Peyer's patch (tissue), 4 donors: Measurements from ENCODE around the gene NSL1. TPM values are rescaled to one million over a fixed set of nuclear protein-coding genes. Genes with fewer than 3 reads are reported as not detected.
"Not testable (repeated sequence)": the region's sequence is repeated elsewhere in the genome, so short reads cannot be mapped to it uniquely, and the experiment has no call there.

Experiments
- DNase-seq, 3 donors: peaks; one replicate each; pipeline ENCODE4 v3.0.0-alpha.2; 2017 to 2019
- H3K27ac ChIP-seq, 4 donors: fragments of 200-600 bp; sonication (generic); one replicate each; pipeline ENCODE4 v1.5.1; 2016 to 2019
- H3K27me3 ChIP-seq, 2 donors: fragments of 200-600 bp; sonication (generic); one replicate each; pipeline ENCODE4 v1.5.1; 2019
- H3K36me3 ChIP-seq, 3 donors: fragments of 200-600 bp; sonication (generic); one replicate each; pipeline ENCODE4 v1.5.1; 2016 to 2019
- H3K4me1 ChIP-seq, 4 donors: fragments of 200-600 bp; sonication (generic); one replicate each; pipeline ENCODE4 v1.5.1; 2016 to 2019
- H3K4me3 ChIP-seq, 4 donors: fragments of 200-600 bp; sonication (generic); 1 replicate in 3 of 4; 2 replicates in 1 of 4; pipeline ENCODE4 v1.5.1; 2016 to 2019; ENCODE audit warnings: mild to moderate bottlenecking in 1 of 4
- H3K9me3 ChIP-seq, 4 donors: fragments of 200-600 bp; sonication (generic); one replicate each; pipeline ENCODE4 v1.5.1; 2016 to 2019; ENCODE audit warnings: mild to moderate bottlenecking in 1 of 4
- POLR2A ChIP-seq, 2 donors: fragments of 450-650 bp; IDR thresholded peaks; one replicate each; pipeline ENCODE4 v1.5.1; 2017; ENCODE audit warnings: antibody characterized with exemption in 2 of 2, mild to moderate bottlenecking in 2 of 2, moderate library complexity in 2 of 2
- total RNA-seq, 4 donors: library from RNA; depleted of rRNA; stranded (reverse); fragments of >200 nt; gene quantifications; one replicate each; pipeline ENCODE4 v1.1.0, GENCODE V29; 2016
- TF ChIP-seq, protein P1 (sequence below), 6 experiments: fragments of 450-650 bp in 4 of 6; fragments of 200-600 bp in 2 of 6; sonication (generic) in 1 of 6; IDR thresholded peaks; one replicate each; pipeline ENCODE4 v1.5.1; 2017 to 2019; ENCODE audit warnings: antibody characterized with exemption in 6 of 6, mild to moderate bottlenecking in 3 of 6, moderate library complexity in 1 of 6

NSL1 gene
- total RNA-seq, 4 donors from 2014 or later, result 29.2 to 61.9 (median 39.0) TPM

DNA sequence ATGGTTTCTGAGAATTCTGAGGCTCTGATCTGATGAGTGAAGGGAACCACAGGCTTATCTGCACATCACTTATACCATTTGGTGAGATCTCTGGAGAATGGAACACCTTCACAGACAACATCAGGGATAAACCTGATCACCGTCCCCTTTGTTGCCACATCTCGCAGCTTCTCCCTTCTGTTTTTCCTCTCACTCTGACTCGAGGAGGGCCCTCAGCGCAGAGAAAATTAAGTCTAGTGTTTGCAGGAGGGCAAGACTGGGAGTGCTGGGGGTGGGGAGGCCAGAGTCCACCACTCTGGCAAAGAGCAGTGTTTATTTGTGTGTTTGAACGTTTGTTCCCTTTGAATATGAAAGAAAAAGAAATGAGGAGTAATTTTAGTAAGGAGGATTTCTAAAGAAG, 63.0 kb downstream of the NSL1 start:
- H3K4me1 ChIP-seq, result no peaks in the 10 kb centered on the region
- TF ChIP-seq POLR2A (IDR thresholded peaks at IDR 0.05), result no peak
- TF ChIP-seq, protein P1, sequence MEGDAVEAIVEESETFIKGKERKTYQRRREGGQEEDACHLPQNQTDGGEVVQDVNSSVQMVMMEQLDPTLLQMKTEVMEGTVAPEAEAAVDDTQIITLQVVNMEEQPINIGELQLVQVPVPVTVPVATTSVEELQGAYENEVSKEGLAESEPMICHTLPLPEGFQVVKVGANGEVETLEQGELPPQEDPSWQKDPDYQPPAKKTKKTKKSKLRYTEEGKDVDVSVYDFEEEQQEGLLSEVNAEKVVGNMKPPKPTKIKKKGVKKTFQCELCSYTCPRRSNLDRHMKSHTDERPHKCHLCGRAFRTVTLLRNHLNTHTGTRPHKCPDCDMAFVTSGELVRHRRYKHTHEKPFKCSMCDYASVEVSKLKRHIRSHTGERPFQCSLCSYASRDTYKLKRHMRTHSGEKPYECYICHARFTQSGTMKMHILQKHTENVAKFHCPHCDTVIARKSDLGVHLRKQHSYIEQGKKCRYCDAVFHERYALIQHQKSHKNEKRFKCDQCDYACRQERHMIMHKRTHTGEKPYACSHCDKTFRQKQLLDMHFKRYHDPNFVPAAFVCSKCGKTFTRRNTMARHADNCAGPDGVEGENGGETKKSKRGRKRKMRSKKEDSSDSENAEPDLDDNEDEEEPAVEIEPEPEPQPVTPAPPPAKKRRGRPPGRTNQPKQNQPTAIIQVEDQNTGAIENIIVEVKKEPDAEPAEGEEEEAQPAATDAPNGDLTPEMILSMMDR (IDR thresholded peaks at IDR 0.05), result no peak
- H3K27me3 ChIP-seq, result no peaks in the 10 kb centered on the region
- no peak overlapping the region for H3K27ac ChIP-seq
- H3K36me3 ChIP-seq, result no peaks in the 10 kb centered on the region
- H3K9me3 ChIP-seq, result peaks cover 0 to 4% (median 0%) of the 10 kb centered on the region in 4 donors
- no peak overlapping the region for H3K4me3 ChIP-seq
- peak in 1 of 3 donors; percentile 54 for DNase-seq

DNA sequence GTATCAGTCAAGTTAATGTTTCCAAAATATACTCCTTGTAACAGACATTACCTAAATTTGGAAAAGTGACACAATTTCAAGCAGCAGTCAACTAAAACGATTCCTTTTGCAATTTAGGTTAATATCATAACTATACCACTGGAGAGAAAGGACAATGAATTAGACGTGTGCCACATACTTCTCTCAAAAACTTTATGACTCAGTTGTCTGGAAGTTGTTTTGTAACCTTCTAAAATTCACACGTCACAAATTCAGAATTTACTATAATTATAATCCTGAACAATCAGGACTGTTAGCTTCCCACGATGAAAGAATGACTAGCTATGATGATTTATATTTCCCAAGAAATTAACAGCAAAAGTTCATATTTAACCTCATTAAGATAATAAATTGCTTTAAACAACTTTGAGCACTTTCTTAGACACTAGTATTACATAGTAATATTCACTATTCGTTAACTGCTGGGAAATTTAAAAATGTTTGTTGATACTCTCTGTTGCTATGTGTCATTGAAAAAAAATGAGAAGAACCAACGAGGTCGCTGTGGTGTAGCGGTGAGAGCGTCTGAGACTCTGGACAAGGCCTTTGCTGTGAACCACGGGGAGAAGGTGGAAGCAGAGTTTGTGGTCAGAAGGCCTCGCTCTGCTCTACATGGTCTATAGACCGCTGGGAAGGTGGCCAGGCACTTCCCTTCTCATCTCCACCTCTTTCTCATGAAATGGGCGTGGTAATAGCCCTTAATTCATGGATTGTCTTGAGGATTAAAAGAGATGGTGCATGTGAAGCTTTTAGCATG, 64.0 kb downstream of the NSL1 start:
- no peaks in the 10 kb centered on the region for H3K4me1 ChIP-seq
- TF ChIP-seq, protein P1 (IDR thresholded peaks at IDR 0.05), result no peak
- TF ChIP-seq POLR2A (IDR thresholded peaks at IDR 0.05), result no peak
- peak overlapping the region in 1 of 4 donors; percentile 3 for H3K27ac ChIP-seq
- no peaks in the 10 kb centered on the region for H3K36me3 ChIP-seq
- no peak for DNase-seq
- no peak overlapping the region for H3K4me3 ChIP-seq
- no peaks in the 10 kb centered on the region for H3K27me3 ChIP-seq
- H3K9me3 ChIP-seq, result peaks cover 0 to 4% (median 0%) of the 10 kb centered on the region in 4 donors

DNA sequence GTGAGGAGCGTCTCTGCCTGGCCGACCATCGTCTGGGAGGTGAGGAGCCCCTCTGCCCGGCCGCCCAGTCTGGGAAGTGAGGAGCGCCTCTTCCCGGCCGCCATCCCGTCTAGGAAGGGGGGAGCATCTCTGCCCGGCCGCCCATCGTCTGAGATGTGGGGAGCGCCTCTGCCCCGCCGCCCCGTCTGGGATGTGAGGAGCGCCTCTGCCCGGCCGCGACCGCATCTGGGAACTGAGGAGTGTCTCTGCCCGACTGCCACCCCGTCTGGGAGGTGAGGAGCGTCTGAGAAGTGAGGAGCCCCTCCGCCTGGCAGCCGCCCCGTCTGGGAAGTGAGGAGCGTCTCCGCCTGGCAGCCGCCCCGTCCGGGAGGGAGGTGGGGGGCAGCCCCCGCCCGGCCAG, 66.9 kb downstream of the NSL1 start:
- not testable (repeated sequence) for DNase-seq, H3K27me3 ChIP-seq, H3K4me1 ChIP-seq, H3K4me3 ChIP-seq, H3K27ac ChIP-seq, H3K9me3 ChIP-seq, H3K36me3 ChIP-seq

DNA sequence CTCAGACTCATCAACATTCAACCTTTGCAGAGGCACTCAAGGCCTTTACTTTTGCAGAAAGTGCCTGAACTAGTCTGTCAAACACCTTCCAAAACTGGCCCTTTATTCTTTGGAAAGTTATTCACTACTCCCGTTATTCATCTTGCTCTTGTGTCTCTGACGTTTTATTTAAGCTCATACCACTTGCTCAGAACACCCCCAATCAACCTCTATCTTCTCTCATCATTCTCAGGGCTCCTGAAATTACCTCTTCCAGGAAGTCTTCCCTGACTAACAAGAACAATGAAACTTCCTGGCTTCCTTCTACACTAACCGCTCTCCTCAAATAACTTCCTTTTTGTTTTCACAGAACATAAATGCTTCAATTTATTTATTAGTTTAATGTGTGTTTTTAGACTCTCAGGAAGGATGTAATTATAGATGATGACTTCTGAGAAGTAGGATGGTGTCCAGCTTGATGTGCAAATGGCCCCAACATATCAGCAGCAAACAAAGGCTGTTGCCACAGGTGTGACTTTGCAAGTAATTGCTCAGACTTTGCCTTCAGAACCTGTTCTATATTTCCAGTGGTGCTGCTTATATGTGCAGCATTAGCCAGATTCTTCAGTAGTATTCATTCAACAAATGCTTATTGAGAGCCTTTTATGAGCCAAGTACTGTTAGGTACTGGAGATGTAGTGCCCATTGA, 69.2 kb downstream of the NSL1 start:
- Histone ChIP-seq H3K9me3 (peaks cover 0 to 4% (median 0%) of the 10 kb centered on the region in 4 donors), H3K4me3 (no peak overlapping the region), H3K27me3 (no peaks in the 10 kb centered on the region), H3K36me3 (no peaks in the 10 kb centered on the region), H3K4me1 (peaks cover 0 to 9% (median 0%) of the 10 kb centered on the region in 4 donors), H3K27ac (no peak overlapping the region)
- no peak for DNase-seq
- no peak for TF ChIP-seq POLR2A (IDR thresholded peaks at IDR 0.05)
- TF ChIP-seq, protein P1 (IDR thresholded peaks at IDR 0.05), result no peak

DNA sequence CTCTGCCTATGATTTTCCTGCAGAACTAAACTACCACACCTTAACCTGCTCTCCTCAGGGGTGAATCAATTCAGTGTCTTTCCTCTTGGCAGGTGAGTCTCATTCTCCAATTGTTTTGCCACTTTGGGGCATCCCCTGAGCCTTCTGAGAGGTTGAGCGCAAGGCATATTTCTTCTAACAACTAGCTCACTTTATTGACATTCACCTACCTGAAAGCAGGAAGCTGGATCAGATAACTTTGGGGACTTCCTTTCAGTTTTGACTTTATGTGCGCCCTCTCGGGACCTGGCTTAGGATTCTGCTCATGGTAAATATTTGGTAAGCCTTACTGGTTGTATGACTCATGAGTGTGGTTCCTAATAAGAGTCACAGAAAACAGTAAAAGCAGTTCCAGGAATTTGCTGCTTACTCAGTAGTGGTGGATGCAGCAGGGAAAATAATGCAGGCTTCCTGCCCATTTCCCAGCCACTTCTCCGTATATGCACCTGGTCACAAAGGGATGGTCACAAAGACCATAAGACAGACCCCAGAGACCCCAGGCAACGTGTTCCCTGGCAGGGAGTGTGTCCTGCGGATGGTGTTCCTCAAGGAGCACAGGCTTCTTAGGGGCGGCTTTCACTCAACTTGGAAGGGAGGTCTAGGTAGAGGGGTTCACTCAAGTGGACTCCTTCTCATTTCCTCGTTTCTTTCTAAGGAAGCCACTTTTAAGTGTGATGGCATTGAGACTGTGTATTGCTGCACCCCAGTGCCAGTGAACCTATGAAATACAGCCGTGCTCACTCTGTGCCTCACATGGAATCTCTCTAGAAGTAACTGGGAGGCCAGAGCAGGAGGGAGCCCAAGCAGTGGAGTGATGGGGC, 70.0 kb downstream of the NSL1 start:
- no peak for DNase-seq
- Histone ChIP-seq H3K4me3 (no peak overlapping the region), H3K27ac (no peak overlapping the region)

More for the DNA sequence above, 70.0 kb downstream of the NSL1 start:
- Histone ChIP-seq H3K36me3 (no peaks in the 10 kb centered on the region), H3K9me3 (peaks cover 0 to 4% (median 0%) of the 10 kb centered on the region in 4 donors), H3K4me1 (peaks cover 0 to 9% (median 0%) of the 10 kb centered on the region in 4 donors), H3K27me3 (no peaks in the 10 kb centered on the region)
- TF ChIP-seq POLR2A (IDR thresholded peaks at IDR 0.05), result no peak
- TF ChIP-seq, protein P1 (IDR thresholded peaks at IDR 0.05), result no peak
